Astrocyte (in vitro differentiated cells and primary cell): Measurements from ENCODE around the gene TMC2. TPM values are rescaled to one million over a fixed set of nuclear protein-coding genes. Genes with fewer than 3 reads are reported as not detected.
"Not testable (repeated sequence)": the region's sequence is repeated elsewhere in the genome, so short reads cannot be mapped to it uniquely, and the experiment has no call there.

Experiments used
- DNase-seq: peaks from one replicate; pipeline ENCODE4 v3.0.0-alpha.2; 2010; ENCODE audit warnings: low read depth
- FAIRE-seq: peaks from 2 replicates; lab custom pipeline; 2011; peaks lifted over from hg19 to GRCh38; lab: Jason Lieb, UNC
- H2AFZ ChIP-seq: 2 replicates; pipeline ENCODE4 v1.6.0; 2012; ENCODE audit warnings: low read depth, low read length, inconsistent platforms
- H3K27ac ChIP-seq: 2 replicates; pipeline ENCODE4 v1.5.1; 2011; ENCODE audit warnings: low read depth, low read length, inconsistent platforms
- H3K27me3 ChIP-seq: 2 replicates; pipeline ENCODE4 v1.6.0; 2011; ENCODE audit warnings: low read length, inconsistent platforms; ENCODE audit not compliant: insufficient read depth
- H3K36me3 ChIP-seq: 2 replicates; pipeline ENCODE4 v1.5.1; 2011; ENCODE audit warnings: low read length, inconsistent platforms; ENCODE audit not compliant: insufficient read depth
- H3K4me1 ChIP-seq: 2 replicates; pipeline ENCODE4 v1.5.1; 2011; ENCODE audit warnings: low read length, inconsistent platforms; ENCODE audit not compliant: insufficient read depth
- H3K4me2 ChIP-seq: 2 replicates; pipeline ENCODE4 v1.6.0; 2012; ENCODE audit warnings: low read length, inconsistent platforms
- H3K4me3 ChIP-seq: 2 replicates; pipeline ENCODE4 v1.5.1; 2011; ENCODE audit warnings: low read depth, mild to moderate bottlenecking, low read length, inconsistent platforms; ENCODE audit not compliant: insufficient read depth
- H3K79me2 ChIP-seq: 2 replicates; pipeline ENCODE4 v1.6.0; 2012; ENCODE audit warnings: mild to moderate bottlenecking, low read length, inconsistent platforms; ENCODE audit not compliant: insufficient read depth
- H3K9ac ChIP-seq: 2 replicates; pipeline ENCODE4 v1.6.0; 2012; ENCODE audit warnings: mild to moderate bottlenecking, low read length, inconsistent platforms
- H3K9me3 ChIP-seq: 2 replicates; pipeline ENCODE4 v1.5.1; 2012; ENCODE audit warnings: low read depth, mild to moderate bottlenecking, low read length, inconsistent platforms; ENCODE audit not compliant: insufficient read depth
- H4K20me1 ChIP-seq: 2 replicates; pipeline ENCODE4 v1.6.0; 2012; ENCODE audit warnings: low read length, inconsistent platforms; ENCODE audit not compliant: insufficient read depth
- H3K27ac Mint-ChIP-seq: one replicate; pipeline ENCODE4 v1.8.0; 2021; ENCODE audit warnings: mild to moderate bottlenecking, mixed read lengths; ENCODE audit not compliant: unreplicated experiment
- H3K27me3 Mint-ChIP-seq: one replicate; pipeline ENCODE4 v1.8.0; 2021; ENCODE audit warnings: low read depth, mixed read lengths; ENCODE audit not compliant: unreplicated experiment
- H3K36me3 Mint-ChIP-seq: one replicate; pipeline ENCODE4 v1.8.0; 2021; ENCODE audit warnings: low read depth, mixed read lengths; ENCODE audit not compliant: unreplicated experiment
- H3K4me1 Mint-ChIP-seq: one replicate; pipeline ENCODE4 v1.8.0; 2021; ENCODE audit warnings: low read depth, mixed read lengths; ENCODE audit not compliant: unreplicated experiment
- H3K4me3 Mint-ChIP-seq: one replicate; pipeline ENCODE4 v1.8.0; 2021; ENCODE audit warnings: mild to moderate bottlenecking, moderate library complexity, mixed read lengths; ENCODE audit not compliant: unreplicated experiment
- H3K9me3 Mint-ChIP-seq: one replicate; pipeline ENCODE4 v1.8.0; 2021; ENCODE audit warnings: mild to moderate bottlenecking, mixed read lengths; ENCODE audit not compliant: unreplicated experiment
- EZH2 ChIP-seq: IDR thresholded peaks from 2 replicates; pipeline ENCODE4 v1.6.1; 2012; ENCODE audit warnings: mild to moderate bottlenecking, low read length, inconsistent platforms; ENCODE audit not compliant: insufficient read depth
- total RNA-seq: library from RNA; stranded (reverse); gene quantifications from 2 replicates; pipeline ENCODE4 v1.2.1, GENCODE V29; 2021
- TF ChIP-seq, protein P1 (sequence below): IDR thresholded peaks from 2 replicates; pipeline ENCODE4 v1.5.1; 2011; ENCODE audit warnings: low read depth, mild to moderate bottlenecking, inconsistent platforms, low read length, moderate library complexity; ENCODE audit not compliant: insufficient read depth

Gene TMC2
- total RNA-seq, 1 donor from 2014 or later: not detected

DNA sequence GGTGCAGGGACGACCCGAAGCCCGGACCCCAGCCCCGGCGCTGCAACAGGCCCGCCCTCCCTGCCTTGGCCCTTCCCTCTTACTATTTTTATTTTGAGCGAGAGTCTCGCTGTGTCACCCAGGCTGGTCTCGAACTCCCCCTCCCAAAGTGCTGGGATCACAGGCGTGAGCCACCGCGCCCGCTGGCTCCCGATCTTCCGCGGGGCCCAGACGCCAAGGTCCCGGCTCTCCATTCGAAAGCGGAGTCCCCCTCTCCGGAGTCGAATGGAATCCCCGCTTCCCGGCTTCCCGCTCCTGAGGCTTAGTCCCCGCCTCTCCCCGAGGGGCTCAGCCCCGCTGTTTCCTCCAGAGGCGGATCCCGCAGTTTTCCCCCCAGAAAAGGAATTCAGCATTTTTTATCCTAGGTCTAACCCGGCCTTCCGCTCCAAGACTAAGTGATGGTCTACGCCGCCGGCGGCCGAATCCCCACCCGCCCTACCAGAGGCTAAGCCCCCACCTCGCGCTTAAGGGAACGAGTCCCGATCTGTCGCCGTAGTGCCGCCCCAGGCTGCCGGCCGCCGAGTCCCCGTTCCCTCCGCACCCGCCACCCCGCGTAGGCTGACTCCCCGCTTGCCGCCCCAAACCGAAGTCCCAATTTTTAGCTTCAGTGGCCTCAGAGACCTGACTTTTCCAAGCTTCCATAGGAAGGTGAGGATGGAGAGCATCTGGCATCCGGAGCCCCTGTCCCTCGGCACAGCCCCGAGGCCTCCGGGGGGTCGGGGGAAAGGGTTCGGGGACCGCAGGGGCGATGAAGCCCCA, 11.5 kb upstream of the TMC2 start:
- peak overlapping the region; percentile 89 for H2AFZ ChIP-seq
- TF ChIP-seq EZH2: no peak
- TF ChIP-seq, protein P1, sequence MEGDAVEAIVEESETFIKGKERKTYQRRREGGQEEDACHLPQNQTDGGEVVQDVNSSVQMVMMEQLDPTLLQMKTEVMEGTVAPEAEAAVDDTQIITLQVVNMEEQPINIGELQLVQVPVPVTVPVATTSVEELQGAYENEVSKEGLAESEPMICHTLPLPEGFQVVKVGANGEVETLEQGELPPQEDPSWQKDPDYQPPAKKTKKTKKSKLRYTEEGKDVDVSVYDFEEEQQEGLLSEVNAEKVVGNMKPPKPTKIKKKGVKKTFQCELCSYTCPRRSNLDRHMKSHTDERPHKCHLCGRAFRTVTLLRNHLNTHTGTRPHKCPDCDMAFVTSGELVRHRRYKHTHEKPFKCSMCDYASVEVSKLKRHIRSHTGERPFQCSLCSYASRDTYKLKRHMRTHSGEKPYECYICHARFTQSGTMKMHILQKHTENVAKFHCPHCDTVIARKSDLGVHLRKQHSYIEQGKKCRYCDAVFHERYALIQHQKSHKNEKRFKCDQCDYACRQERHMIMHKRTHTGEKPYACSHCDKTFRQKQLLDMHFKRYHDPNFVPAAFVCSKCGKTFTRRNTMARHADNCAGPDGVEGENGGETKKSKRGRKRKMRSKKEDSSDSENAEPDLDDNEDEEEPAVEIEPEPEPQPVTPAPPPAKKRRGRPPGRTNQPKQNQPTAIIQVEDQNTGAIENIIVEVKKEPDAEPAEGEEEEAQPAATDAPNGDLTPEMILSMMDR: no peak
- H3K27me3 ChIP-seq: peaks cover 3% of the 10 kb centered on the region
- DNase-seq (peak; percentile 36), FAIRE-seq (no peak)
- no peaks in the 10 kb centered on the region for H3K36me3 ChIP-seq
- Mint-ChIP-seq H3K36me3 (no peaks in the 10 kb centered on the region), H3K27ac (peak overlapping the region; percentile 87), H3K4me1 (no peaks in the 10 kb centered on the region), H3K4me3 (peak overlapping the region; percentile 89), H3K9me3 (no peaks in the 10 kb centered on the region), H3K27me3 (peaks cover 43% of the 10 kb centered on the region)
- H3K79me2 ChIP-seq: no peaks in the 10 kb centered on the region
- H3K4me3 ChIP-seq: peak overlapping the region; percentile 75
- H3K9me3 ChIP-seq: no peaks in the 10 kb centered on the region
- peak overlapping the region; percentile 96 for H3K4me2 ChIP-seq
- H3K9ac ChIP-seq: peak overlapping the region; percentile 93
- no peaks in the 10 kb centered on the region for H4K20me1 ChIP-seq
- peak overlapping the region; percentile 73 for H3K27ac ChIP-seq
- peaks cover 7% of the 10 kb centered on the region for H3K4me1 ChIP-seq

DNA sequence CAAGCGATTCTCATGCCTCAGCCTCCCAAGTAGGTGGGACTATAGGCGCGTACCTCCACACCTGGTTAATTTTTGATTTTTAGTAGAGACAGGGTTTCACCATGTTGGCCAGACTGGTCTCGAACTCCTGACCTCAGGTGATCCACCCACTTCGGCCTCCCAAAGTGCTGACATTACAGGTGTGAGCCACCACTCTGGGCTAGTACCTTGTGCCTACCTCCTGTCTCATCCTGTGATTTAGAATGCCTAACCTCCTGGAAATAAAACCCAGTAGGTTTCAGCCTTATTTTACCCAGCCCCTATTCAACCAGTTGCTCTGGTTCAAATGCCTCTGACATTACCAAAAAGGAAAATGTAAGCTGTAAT, 10.2 kb upstream of the TMC2 start:
- peak overlapping the region; percentile 72 for H3K4me3 Mint-ChIP-seq
- not testable (repeated sequence) for H4K20me1 ChIP-seq, H3K9me3 Mint-ChIP-seq, H3K4me2 ChIP-seq, H3K27me3 ChIP-seq, FAIRE-seq, DNase-seq, H3K36me3 ChIP-seq, H3K4me1 ChIP-seq, H3K27ac ChIP-seq, H3K9ac ChIP-seq, H3K9me3 ChIP-seq, H2AFZ ChIP-seq, H3K27ac Mint-ChIP-seq, H3K4me3 ChIP-seq, H3K36me3 Mint-ChIP-seq, H3K4me1 Mint-ChIP-seq, H3K79me2 ChIP-seq
- peaks cover 36% of the 10 kb centered on the region for H3K27me3 Mint-ChIP-seq

DNA sequence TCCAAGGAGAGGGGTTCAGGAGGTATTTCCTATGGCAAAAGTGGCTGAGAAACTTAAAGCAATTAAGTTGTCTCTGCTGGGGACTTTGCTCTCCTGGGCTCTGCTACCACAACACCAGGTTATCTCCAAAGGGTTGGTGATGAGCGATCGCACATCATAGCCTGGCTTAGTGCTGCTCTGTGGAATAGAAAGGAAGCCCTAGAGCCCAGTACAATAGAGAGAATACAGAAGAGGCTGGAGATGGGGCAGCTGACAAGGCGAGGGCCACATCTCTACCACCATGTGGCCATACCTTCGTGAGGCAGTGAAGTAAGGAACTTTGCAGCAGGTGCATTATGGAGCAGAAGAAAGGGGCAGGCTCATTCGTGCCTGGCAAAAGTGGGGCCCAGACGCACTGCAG, 8.6 kb upstream of the TMC2 start:
- no peak for DNase-seq
- FAIRE-seq: no peak
- Mint-ChIP-seq H3K27ac (no peak overlapping the region), H3K36me3 (no peaks in the 10 kb centered on the region), H3K4me1 (no peaks in the 10 kb centered on the region), H3K4me3 (no peak overlapping the region), H3K27me3 (peaks cover 38% of the 10 kb centered on the region), H3K9me3 (no peaks in the 10 kb centered on the region)
- Histone ChIP-seq H4K20me1 (no peaks in the 10 kb centered on the region), H3K4me3 (no peak overlapping the region), H3K27ac (no peak overlapping the region), H3K36me3 (no peaks in the 10 kb centered on the region), H3K27me3 (peaks cover 3% of the 10 kb centered on the region), H3K9ac (no peak overlapping the region), H3K4me1 (peaks cover 7% of the 10 kb centered on the region), H3K9me3 (no peaks in the 10 kb centered on the region), H2AFZ (no peak overlapping the region), H3K79me2 (no peaks in the 10 kb centered on the region), H3K4me2 (no peak overlapping the region)
- no peak for TF ChIP-seq EZH2
- TF ChIP-seq, protein P1: no peak
